SJCRH30 (cell line): ENCODE measurements around the gene MAP4K1. TPM values are rescaled to one million over a fixed set of nuclear protein-coding genes. Genes with fewer than 3 reads are reported as not detected.
"Not testable (repeated sequence)": the region's sequence is repeated elsewhere in the genome, so short reads cannot be mapped to it uniquely, and the experiment has no call there.

Experiments
- DNase-seq, 2 experiments: peaks; one replicate each; pipeline ENCODE4 v3.0.0-alpha.2; 2015 to 2020
- H3K27ac ChIP-seq: fragments of 250-450 bp; sonication (Bioruptor Pico); 2 replicates; pipeline ENCODE4 v1.5.1; 2020; ENCODE audit warnings: mild to moderate bottlenecking, moderate library complexity
- H3K27me3 ChIP-seq: fragments of 250-450 bp; sonication (Bioruptor Pico); 2 replicates; pipeline ENCODE4 v1.5.1; 2020; ENCODE audit warnings: mild to moderate bottlenecking, moderate library complexity
- H3K36me3 ChIP-seq: fragments of 250-450 bp; sonication (Bioruptor Pico); 2 replicates; pipeline ENCODE4 v1.5.1; 2020; ENCODE audit warnings: mild to moderate bottlenecking, moderate library complexity
- H3K4me1 ChIP-seq: fragments of 250-450 bp; sonication (Bioruptor Pico); 2 replicates; pipeline ENCODE4 v1.5.1; 2020; ENCODE audit warnings: mild to moderate bottlenecking, moderate library complexity
- H3K4me3 ChIP-seq: fragments of 250-450 bp; sonication (Bioruptor Pico); 2 replicates; pipeline ENCODE4 v1.5.1; 2020; ENCODE audit warnings: mild to moderate bottlenecking, moderate library complexity
- H3K9me3 ChIP-seq: fragments of 250-450 bp; sonication (Bioruptor Pico); replicated peaks from 2 replicates; pipeline ENCODE4 v1.5.1; 2020; ENCODE audit warnings: mild to moderate bottlenecking, moderate library complexity
- total RNA-seq: library from RNA; depleted of rRNA; stranded (reverse); fragments of >200 nt; shearing (Covaris generic); gene quantifications from 2 replicates; pipeline ENCODE4 v1.2.3, GENCODE V29; 2014

Gene MAP4K1
- total RNA-seq, 1 experiment from 2014 or later: 1.2 TPM

- no peaks in the 10 kb centered on the region for H3K9me3 ChIP-seq
- no peak overlapping the region for H3K27ac ChIP-seq
- H3K4me3 ChIP-seq: no peak overlapping the region
- no peaks in the 10 kb centered on the region for H3K36me3 ChIP-seq
- H3K27me3 ChIP-seq: no peaks in the 10 kb centered on the region
- no peaks in the 10 kb centered on the region for H3K4me1 ChIP-seq
- no peak for DNase-seq
These were observed 24.4 kb upstream of the MAP4K1 start for GRCh38 chr19:38642176-38642575.

DNA sequence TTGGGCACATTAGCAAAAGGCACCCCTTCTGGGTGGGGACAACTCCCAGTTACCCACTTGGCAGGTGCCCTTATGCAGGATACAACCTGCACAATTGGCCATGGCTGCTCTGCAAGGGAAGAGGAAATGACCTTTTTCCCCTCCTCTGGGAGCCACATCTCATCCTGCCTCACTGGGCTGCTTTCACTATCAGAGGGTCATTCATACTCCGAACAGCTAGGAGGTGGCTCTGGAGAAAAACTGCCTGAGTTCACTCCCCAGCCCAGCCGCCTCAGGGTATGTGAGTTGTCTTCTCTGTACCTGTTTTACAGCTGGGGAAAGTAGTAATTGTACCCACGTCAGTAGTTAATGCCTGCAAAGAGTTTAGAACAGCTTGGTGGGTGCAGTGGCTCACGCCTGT is 22.6 kb upstream of the MAP4K1 start:
- Histone ChIP-seq H3K4me1 (no peaks in the 10 kb centered on the region), H3K27ac (no peak overlapping the region)

DNA sequence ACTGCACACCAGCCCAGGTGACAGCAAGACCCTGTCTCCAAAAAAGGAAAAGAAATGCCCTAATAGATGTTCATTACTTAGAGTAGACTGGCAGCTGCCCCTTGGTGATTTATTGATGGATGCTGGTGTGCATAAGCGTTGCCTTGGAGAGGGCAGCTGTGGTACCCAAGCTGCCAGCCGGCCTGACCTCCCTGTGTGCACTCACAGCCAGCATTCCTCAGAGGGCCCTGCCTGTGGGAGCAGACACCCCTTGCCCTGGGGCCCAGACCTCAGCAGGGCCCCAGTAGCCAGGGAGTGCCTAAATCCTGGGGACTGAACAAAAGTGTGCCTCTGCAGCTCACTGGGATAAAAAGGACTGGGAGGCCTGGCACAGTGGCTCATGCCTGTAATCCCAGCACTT is 21.9 kb upstream of the MAP4K1 start:
- Histone ChIP-seq H3K27ac (no peak overlapping the region), H3K36me3 (0 out of 2 replicates have a peak, but pooled peaks cover 7% of the 10 kb centered on the region), H3K9me3 (no peaks in the 10 kb centered on the region), H3K4me3 (no peak overlapping the region), H3K27me3 (no peaks in the 10 kb centered on the region), H3K4me1 (no peaks in the 10 kb centered on the region)
- DNase-seq: no peak

More for the DNA sequence above, 22.6 kb upstream of the MAP4K1 start:
- no peaks in the 10 kb centered on the region for H3K27me3 ChIP-seq
- 0 out of 2 replicates have a peak, but pooled peaks cover 7% of the 10 kb centered on the region for H3K36me3 ChIP-seq
- H3K4me3 ChIP-seq: no peak overlapping the region
- H3K9me3 ChIP-seq: no peaks in the 10 kb centered on the region
- DNase-seq: no peak

GRCh38 chr19:38638461-38638860 is 20.7 kb upstream of the MAP4K1 start:
- DNase-seq: no peak
- Histone ChIP-seq H3K27ac (no peak overlapping the region), H3K4me1 (no peaks in the 10 kb centered on the region), H3K4me3 (no peak overlapping the region), H3K36me3 (peaks cover 9% of the 10 kb centered on the region; the same call in 1 of the 2 replicates), H3K9me3 (no peaks in the 10 kb centered on the region), H3K27me3 (no peaks in the 10 kb centered on the region)

GRCh38 chr19:38635483-38636399 is 18.0 kb upstream of the MAP4K1 start:
- H3K9me3 ChIP-seq: no peaks in the 10 kb centered on the region
- H3K36me3 ChIP-seq: peaks cover 14% of the 10 kb centered on the region
- H3K27ac ChIP-seq: no peak overlapping the region
- no peaks in the 10 kb centered on the region for H3K27me3 ChIP-seq
- no peak for DNase-seq
- H3K4me3 ChIP-seq: no peak overlapping the region
- H3K4me1 ChIP-seq: no peaks in the 10 kb centered on the region

- H3K27me3 ChIP-seq: no peaks in the 10 kb centered on the region
- peak; percentile 77 to 93 for DNase-seq
- H3K4me3 ChIP-seq: no peak overlapping the region
- no peaks in the 10 kb centered on the region for H3K4me1 ChIP-seq
- H3K27ac ChIP-seq: no peak overlapping the region
- H3K36me3 ChIP-seq: peaks cover 21% of the 10 kb centered on the region
- no peaks in the 10 kb centered on the region for H3K9me3 ChIP-seq
These were observed 17.2 kb upstream of the MAP4K1 start for GRCh38 chr19:38634757-38635482.

- no peaks in the 10 kb centered on the region for H3K4me1 ChIP-seq
- no peak overlapping the region for H3K4me3 ChIP-seq
- peaks cover 36% of the 10 kb centered on the region for H3K36me3 ChIP-seq
- no peaks in the 10 kb centered on the region for H3K9me3 ChIP-seq
- H3K27ac ChIP-seq: no peak overlapping the region
- H3K27me3 ChIP-seq: no peaks in the 10 kb centered on the region
- DNase-seq: no peak
These were observed 14.9 kb upstream of the MAP4K1 start for GRCh38 chr19:38632476-38633213.

DNA sequence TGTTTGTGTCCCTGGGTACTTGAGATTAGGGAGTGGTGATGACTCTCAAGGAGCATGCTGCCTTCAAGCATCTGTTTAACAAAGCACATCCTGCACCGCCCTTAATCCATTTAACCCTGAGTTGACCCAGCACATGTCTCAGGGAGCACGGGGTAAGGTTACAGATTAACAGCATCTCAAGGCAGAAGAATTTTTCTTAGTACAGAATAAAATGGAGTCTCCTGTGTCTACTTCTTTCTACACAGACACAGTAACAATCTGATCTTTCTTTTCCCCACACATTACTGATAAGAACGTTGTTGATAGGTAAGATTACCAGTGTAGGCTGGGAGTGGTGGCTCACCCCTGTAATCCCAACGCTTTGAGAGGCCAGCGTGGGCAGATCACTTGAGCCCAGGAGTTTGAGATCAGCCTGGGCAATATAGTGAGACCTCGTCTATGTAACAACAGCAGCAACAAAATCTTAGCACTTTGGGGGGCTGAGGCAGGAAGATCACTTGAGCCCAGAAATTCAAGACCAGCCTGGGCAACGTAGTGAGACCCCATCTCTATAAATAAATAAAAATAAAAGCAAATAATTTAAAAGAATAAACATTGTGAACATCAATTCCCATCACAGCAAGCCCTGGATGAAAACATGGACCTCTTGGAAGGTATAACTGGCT is 14.2 kb upstream of the MAP4K1 start:
- H3K36me3 ChIP-seq: peaks cover 42% of the 10 kb centered on the region

GRCh38 chr19:38631301-38631700 is 13.5 kb upstream of the MAP4K1 start:
- H3K4me1 ChIP-seq, H3K27me3 ChIP-seq, H3K9me3 ChIP-seq, DNase-seq, H3K4me3 ChIP-seq, H3K27ac ChIP-seq: not testable (repeated sequence)
- peaks cover 44% of the 10 kb centered on the region for H3K36me3 ChIP-seq

More for the DNA sequence above, 14.2 kb upstream of the MAP4K1 start:
- not testable (repeated sequence) for DNase-seq, H3K4me1 ChIP-seq, H3K27ac ChIP-seq, H3K9me3 ChIP-seq, H3K4me3 ChIP-seq, H3K27me3 ChIP-seq

- peaks cover 56% of the 10 kb centered on the region for H3K36me3 ChIP-seq
- no peak for DNase-seq
These were observed 11.8 kb upstream of the MAP4K1 start for GRCh38 chr19:38629568-38629967.

GRCh38 chr19:38626401-38626800 is 8.6 kb upstream of the MAP4K1 start:
- Histone ChIP-seq H3K9me3 (no peaks in the 10 kb centered on the region), H3K27ac (no peak overlapping the region), H3K4me3 (no peak overlapping the region), H3K4me1 (no peaks in the 10 kb centered on the region), H3K36me3 (peaks cover 76% of the 10 kb centered on the region), H3K27me3 (no peaks in the 10 kb centered on the region)
- DNase-seq: no peak

More at GRCh38 chr19:38629568-38629967, 11.8 kb upstream of the MAP4K1 start:
- Histone ChIP-seq H3K4me1 (no peaks in the 10 kb centered on the region), H3K4me3 (no peak overlapping the region), H3K27ac (no peak overlapping the region), H3K9me3 (no peaks in the 10 kb centered on the region), H3K27me3 (no peaks in the 10 kb centered on the region)

GRCh38 chr19:38624822-38625221 is 7.1 kb upstream of the MAP4K1 start:
- H3K27ac ChIP-seq: no peak overlapping the region
- no peaks in the 10 kb centered on the region for H3K27me3 ChIP-seq
- DNase-seq: no peak
- H3K9me3 ChIP-seq: no peaks in the 10 kb centered on the region
- no peak overlapping the region for H3K4me3 ChIP-seq
- no peaks in the 10 kb centered on the region; the same call in 1 of the 2 replicates for H3K4me1 ChIP-seq
- H3K36me3 ChIP-seq: peaks cover 77% of the 10 kb centered on the region

DNA sequence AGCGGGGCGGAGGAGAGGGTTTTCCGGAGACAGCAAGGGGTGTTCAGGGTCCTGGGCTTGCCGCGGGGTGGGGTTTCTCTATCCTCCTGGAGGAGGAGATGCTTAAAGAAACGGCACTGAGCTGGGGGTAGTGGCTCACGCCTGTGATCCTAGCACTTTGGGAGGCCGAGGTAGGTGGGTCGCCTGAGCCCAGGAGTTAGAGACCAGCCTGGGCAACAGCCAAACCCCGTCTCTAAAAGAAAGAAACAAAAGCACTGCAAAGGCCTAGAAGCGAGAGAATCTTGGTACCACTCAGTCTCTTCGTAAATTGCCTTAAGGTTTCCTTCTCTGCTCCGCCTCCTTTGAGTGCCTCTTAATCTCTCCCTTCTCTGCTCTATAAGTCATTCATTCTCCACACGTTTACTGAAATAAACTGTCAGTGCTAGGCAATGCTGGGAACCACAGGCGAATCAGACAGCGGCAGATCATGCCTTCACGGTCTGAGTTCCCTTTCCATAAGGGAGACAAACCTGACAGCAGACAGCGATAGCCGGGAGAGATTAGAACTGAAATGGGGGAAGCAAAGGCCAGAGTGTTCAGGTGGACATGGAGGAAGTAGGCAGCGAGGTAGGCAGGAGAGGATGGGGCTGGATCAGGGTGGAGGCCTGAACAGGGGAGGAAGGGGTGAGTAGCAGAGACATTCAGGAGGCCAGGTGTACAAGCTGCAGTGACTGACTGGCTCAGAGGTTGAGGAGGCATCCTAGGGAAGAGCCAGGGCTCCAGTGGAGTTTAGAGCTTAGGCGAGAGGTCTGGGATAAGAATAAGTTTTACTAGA is 1.8 kb upstream of the MAP4K1 start:
- H3K4me3 ChIP-seq: peak overlapping the region; percentile 68
- no peaks in the 10 kb centered on the region for H3K9me3 ChIP-seq
- peaks cover 36% of the 10 kb centered on the region for H3K36me3 ChIP-seq
- DNase-seq: no peak
- H3K27me3 ChIP-seq: no peaks in the 10 kb centered on the region
- peak overlapping the region; percentile 17; the same call in 1 of the 2 replicates for H3K27ac ChIP-seq
- peaks cover 5% of the 10 kb centered on the region; the same call in 1 of the 2 replicates for H3K4me1 ChIP-seq
